Spleen (tissue), 7 donors: Measurements from ENCODE around the gene DMD.

ENCODE experiments used
- CTCF ChIP-seq, 11 experiments: fragments of 200-600 bp in 7 of 11; fragments of 450-650 bp in 4 of 11; sonication (generic) in 4 of 11; IDR thresholded peaks in 8 of 11; conservative IDR thresholded peaks in 3 of 11; 1 replicate in 7 of 11; 2 replicates in 4 of 11; pipeline versions ENCODE4 v1.4.0 to v1.8.0; 2016 to 2021; ENCODE audit warnings: antibody characterized with exemption in 11 of 11, inconsistent platforms in 4 of 11, mild to moderate bottlenecking in 1 of 11
- POLR2A ChIP-seq, 3 donors: fragments of 450-650 bp; IDR thresholded peaks; one replicate each; pipeline ENCODE4 v1.5.1; 2017; ENCODE audit warnings: antibody characterized with exemption in 3 of 3, mild to moderate bottlenecking in 1 of 3
- POLR2AphosphoS5 ChIP-seq, 3 donors: sonication (generic); formaldehyde crosslinking; IDR thresholded peaks; one replicate each; pipeline ENCODE4 v1.5.1; 2017; ENCODE audit warnings: antibody characterized with exemption in 3 of 3
- donor health status: DM: no; HTN: no; CAD: no; lungs with moderate emphysema.
- donor health status: DM: no; HTN: no; CAD: no.
- donor health status: DM: no; HTN: no; CAD: no.

DNA sequence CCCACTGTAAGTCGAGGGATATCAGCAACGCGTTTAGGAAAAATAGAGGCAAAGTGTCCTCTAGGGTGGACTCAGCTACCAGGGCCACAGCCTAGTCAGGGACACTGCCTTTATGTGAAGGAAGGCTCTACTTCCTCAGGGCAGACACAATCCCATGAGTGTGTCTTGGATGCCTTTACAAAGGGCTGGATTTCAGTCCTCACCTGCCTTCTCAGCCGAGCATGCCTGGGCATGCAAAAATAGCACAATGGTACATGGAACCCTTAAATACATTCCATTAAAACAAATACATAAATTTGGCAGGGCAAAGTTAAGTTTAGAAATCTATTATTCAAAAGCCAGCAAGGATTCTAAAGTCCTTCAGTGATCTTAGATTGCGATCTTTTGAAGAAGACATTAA lies 51.1 kb downstream of the DMD start:
- TF ChIP-seq POLR2A (IDR thresholded peaks at IDR 0.05) (no peak), CTCF (IDR thresholded peaks at IDR 0.05 in 8 of 11, conservative IDR thresholded peaks at IDR 0.05 in 3 of 11) (no peak), POLR2AphosphoS5 (IDR thresholded peaks at IDR 0.05) (no peak)
